Measurements from ENCODE around the gene SLITRK4.
A peak's percentile ranks its signal among the peaks of the same experiment; 100 is the strongest.

SLITRK4 gene

DNA sequence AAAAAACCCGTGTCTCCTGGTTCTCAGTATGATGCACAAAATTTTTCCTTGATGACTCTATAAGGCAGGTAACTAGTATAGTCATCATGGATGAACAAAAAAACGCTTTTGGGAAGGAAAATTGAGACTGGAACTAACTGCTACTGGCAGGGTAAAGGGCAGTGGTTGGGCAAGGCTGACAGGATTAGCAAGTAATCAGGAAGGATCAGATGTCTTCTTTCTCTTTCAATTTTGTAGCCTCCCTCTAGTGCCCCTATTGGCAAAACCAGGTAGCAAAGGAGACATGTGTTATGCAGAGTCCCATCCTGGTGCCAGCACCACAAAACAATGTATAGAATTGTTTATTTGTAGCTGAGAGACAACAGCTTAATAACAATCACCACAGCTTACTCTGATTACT, 12.8 kb upstream of the SLITRK4 start:
- no peak for TF ChIP-seq CTCF (IDR thresholded peaks at IDR 0.05; ENCODE audit: insufficient read depth, low read depth, low read length, missing control alignments)
- peak; percentile 15 for DNase-seq (ENCODE audit: low read depth)
- H3K4me3 ChIP-seq (ENCODE audit: low read depth, low read length) = no peak overlapping the region

DNA sequence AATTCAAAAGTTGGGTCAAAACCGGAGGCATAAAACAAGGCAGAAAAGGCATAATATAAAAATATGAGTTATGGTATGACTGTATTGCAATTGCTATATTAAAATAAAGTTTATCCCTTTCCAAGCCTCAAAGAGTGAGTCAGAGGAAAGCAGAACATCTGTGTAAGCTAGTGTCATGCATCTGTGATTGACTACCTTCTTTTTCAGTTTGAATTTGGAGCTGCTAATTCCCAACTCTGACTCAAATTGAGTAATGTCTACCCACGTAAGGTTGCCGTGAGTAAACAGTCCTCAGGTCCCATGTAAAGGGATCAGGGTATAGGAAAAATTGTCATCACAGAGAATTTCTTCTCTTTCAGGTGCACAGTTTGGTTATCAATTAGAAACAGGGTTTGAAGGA, 6.5 kb upstream of the SLITRK4 start:
- no peak for TF ChIP-seq CTCF (IDR thresholded peaks at IDR 0.05; ENCODE audit: insufficient read depth, low read depth, low read length, missing control alignments)
- no peak overlapping the region for H3K4me3 ChIP-seq (ENCODE audit: low read depth, low read length)
- no peak for DNase-seq (ENCODE audit: low read depth)

- H3K4me3 ChIP-seq (ENCODE audit: low read depth, low read length) = no peak overlapping the region
- no peak for DNase-seq (ENCODE audit: low read depth)
- TF ChIP-seq CTCF (IDR thresholded peaks at IDR 0.05; ENCODE audit: insufficient read depth, low read depth, low read length, missing control alignments) = no peak
These were observed 930 bp upstream of the SLITRK4 start for GRCh38 chrX:143636831-143637230.

DNA sequence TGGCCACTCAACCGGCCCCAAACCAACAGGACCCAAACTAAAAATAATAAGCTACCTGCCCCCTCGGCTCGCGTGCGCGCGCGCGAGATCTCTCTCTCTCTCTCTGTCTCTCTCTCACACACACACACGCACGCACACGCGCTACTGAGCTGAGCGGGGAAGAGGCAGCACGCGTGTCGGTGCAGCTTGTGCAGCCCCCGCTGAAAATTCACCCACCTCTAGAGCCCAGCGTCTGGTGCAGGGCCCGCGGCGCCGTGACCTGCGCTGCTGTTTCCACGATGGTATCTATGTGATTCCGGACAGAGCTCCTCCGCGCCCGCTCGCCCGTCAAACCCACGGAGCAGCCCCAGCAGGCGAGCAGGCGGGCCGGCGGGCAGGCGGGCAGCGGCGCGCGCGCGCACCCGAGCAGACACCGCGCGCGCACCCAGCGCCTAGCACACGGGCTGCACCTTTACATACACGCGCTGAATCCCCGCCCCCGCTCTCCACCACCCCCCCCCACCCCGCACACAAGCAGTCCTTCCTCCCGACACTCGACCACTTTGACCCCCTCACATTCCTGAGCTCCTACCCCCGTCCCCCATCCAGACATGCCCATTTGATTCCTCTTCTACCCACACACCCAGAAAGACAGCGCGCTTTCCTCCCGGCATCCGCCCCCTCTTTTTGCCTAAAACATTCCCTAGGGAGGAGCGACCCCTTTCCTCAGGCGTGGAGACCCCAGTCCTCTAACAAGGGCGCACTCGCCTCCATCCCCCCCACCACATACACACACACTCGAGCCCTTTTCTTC, 1.0 kb downstream of the SLITRK4 start:
- H3K4me3 ChIP-seq (ENCODE audit: low read depth, low read length) = no peak overlapping the region
- DNase-seq (ENCODE audit: low read depth) = no peak
- no peak for TF ChIP-seq CTCF (IDR thresholded peaks at IDR 0.05; ENCODE audit: insufficient read depth, low read depth, low read length, missing control alignments)

GRCh38 chrX:143634309-143634662, 1.6 kb downstream of the SLITRK4 start:
- no peak for TF ChIP-seq CTCF (IDR thresholded peaks at IDR 0.05; ENCODE audit: insufficient read depth, low read depth, low read length, missing control alignments)
- no peak overlapping the region for H3K4me3 ChIP-seq (ENCODE audit: low read depth, low read length)
- DNase-seq (ENCODE audit: low read depth) = no peak

DNA sequence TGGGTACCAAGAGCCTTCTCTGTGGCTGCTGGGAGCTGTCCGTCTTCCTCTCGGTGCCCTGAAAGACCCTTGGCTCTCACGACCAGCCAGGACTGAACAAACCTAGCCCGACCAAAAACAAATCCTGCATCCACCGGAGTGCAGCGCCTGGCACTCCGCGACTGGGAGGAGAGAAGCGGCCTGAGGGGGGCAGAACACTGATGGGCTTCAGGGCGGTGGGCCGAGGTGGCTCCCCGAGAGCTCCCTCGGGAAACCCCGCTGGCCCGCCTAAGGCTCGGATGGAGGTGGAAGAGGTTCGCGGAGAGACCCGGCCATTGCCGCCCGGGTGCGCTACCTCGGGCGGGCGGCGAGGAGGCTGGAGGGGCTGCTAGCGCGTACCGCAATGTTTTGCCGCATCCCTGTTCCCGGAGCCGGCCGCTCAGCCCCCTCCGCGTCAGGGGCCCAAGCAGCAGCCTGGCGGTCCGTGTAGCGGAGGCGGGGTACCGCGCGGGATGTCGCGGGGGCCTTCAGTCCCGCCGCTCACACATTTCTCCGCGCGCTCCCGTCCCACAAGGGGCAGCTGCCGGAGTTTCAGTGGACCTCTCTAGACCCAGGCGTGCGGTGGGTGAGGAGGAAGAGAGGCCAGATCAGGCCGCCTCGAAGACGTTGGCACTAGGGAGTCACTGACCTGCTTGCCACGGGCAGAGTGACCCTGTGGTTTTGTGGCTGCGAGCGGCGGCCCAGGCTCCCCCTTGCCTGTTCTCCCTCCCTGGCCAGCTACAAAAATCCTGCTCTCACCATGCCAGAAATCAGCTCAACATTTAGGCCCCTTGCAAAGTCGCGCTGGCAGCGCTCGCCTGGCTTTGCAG, 2.2 kb downstream of the SLITRK4 start:
- TF ChIP-seq CTCF (IDR thresholded peaks at IDR 0.05; ENCODE audit: insufficient read depth, low read depth, low read length, missing control alignments) = no peak
- no peak for DNase-seq (ENCODE audit: low read depth)
- no peak overlapping the region for H3K4me3 ChIP-seq (ENCODE audit: low read depth, low read length)

Measured in GM12865 (cell line).